Measurements from ENCODE around the gene GPR107.

DNA sequence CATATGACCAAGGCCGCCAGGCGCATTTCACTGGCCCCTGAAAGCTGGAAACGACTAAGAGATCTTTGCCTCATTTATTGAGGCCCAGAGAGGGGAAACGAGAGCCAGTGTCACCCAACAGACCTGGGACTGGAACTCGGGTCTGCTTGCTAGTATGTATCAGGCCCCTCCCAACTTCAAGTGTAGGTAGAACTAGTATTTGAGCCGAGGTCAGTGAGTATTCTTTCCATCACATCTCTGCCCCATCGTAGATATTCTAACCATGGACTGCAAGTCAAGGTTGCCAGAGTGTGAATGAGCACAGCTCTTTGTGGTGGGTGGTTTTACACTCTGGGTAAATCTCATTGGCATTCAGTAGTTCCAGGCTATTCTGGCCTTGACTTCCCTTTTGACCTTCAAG is 42.2 kb downstream of the GPR107 start:
- TF ChIP-seq, protein P1, sequence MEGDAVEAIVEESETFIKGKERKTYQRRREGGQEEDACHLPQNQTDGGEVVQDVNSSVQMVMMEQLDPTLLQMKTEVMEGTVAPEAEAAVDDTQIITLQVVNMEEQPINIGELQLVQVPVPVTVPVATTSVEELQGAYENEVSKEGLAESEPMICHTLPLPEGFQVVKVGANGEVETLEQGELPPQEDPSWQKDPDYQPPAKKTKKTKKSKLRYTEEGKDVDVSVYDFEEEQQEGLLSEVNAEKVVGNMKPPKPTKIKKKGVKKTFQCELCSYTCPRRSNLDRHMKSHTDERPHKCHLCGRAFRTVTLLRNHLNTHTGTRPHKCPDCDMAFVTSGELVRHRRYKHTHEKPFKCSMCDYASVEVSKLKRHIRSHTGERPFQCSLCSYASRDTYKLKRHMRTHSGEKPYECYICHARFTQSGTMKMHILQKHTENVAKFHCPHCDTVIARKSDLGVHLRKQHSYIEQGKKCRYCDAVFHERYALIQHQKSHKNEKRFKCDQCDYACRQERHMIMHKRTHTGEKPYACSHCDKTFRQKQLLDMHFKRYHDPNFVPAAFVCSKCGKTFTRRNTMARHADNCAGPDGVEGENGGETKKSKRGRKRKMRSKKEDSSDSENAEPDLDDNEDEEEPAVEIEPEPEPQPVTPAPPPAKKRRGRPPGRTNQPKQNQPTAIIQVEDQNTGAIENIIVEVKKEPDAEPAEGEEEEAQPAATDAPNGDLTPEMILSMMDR (IDR thresholded peaks at IDR 0.05), result no peak
- no peak for TF ChIP-seq POLR2A (IDR thresholded peaks at IDR 0.05)
